Measurements from ENCODE around the gene CYP11A1.

Gene CYP11A1

GRCh38 chr15:74387621-74388362 lies 20.3 kb upstream of the CYP11A1 start:
- H2AFZ ChIP-seq (ENCODE audit: low read length, unreplicated experiment): no peak overlapping the region
- H3K4me3 ChIP-seq (ENCODE audit: low read depth, low read length): no peak overlapping the region
- H3K4me1 ChIP-seq (ENCODE audit: control insufficient read depth, insufficient read depth, low read length, unreplicated experiment): peaks cover 37% of the 10 kb centered on the region
- H3K79me2 ChIP-seq (ENCODE audit: control insufficient read depth, insufficient read depth, low read length, unreplicated experiment): no peaks in the 10 kb centered on the region
- H3K27ac ChIP-seq (ENCODE audit: low read depth, low read length): no peak overlapping the region
- no peaks in the 10 kb centered on the region for H3K36me3 ChIP-seq (ENCODE audit: insufficient read depth, low read length)
- no peaks in the 10 kb centered on the region for H3K27me3 ChIP-seq (ENCODE audit: insufficient read depth, low read length)

DNA sequence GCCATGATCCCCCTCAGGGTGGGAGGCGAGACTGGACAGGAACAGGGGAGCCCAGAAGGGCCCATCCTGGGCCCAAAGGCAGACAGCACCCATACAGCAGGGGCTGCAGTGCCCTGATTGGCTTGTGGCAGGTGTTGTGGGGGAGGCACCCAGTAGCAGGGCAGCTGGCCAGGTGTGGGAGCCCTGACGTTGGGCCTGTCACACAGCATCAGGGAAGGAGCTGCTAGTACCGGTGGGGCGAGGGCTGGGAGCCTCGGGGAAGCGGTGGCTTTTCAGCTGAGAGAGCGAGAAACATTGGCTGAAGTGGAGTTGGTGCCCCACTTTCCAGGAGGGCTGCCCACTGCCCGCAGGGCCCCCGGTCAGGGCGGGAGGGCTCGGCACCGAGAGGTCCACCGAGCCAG lies 19.7 kb upstream of the CYP11A1 start:
- Histone ChIP-seq H2AFZ (ENCODE audit: low read length, unreplicated experiment) (no peak overlapping the region), H3K36me3 (ENCODE audit: insufficient read depth, low read length) (no peaks in the 10 kb centered on the region), H3K4me3 (ENCODE audit: low read depth, low read length) (no peak overlapping the region), H3K4me1 (ENCODE audit: control insufficient read depth, insufficient read depth, low read length, unreplicated experiment) (peaks cover 32% of the 10 kb centered on the region), H3K79me2 (ENCODE audit: control insufficient read depth, insufficient read depth, low read length, unreplicated experiment) (no peaks in the 10 kb centered on the region), H3K27ac (ENCODE audit: low read depth, low read length) (no peak overlapping the region), H3K27me3 (ENCODE audit: insufficient read depth, low read length) (no peaks in the 10 kb centered on the region)

DNA sequence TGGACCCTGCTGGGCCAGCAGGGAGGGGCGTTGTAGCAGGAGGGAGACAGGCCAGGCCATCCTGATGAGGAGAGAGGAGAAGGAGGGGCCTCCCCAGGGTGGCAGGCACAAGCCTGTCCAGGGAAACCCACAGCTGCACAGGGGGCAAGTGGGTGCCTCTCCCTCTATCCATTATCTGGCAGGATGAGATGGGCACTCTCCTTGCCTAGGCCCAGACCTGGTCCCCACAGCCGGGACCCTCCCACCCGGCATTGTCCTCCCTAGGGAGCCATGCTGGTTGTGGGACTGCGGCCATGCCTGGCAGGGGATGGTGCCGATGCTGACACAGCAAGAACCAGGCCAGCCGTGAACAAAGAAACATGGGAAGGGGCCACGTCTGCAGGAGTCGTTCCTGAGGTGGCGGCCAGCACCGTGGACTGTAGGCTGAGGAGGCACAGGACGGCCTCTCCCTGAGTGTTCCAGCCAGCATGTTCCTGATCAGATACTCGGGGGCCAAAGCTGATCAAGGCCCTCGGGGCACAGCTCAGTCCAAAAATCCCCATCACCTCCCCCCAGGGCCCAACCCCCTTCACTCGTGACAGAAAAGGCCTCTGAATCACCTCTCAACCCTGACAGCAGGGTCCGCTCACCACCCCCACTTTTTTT lies 19.2 kb upstream of the CYP11A1 start:
- H2AFZ ChIP-seq (ENCODE audit: low read length, unreplicated experiment): no peak overlapping the region
- H3K27ac ChIP-seq (ENCODE audit: low read depth, low read length): no peak overlapping the region
- no peaks in the 10 kb centered on the region for H3K27me3 ChIP-seq (ENCODE audit: insufficient read depth, low read length)
- H3K4me1 ChIP-seq (ENCODE audit: control insufficient read depth, insufficient read depth, low read length, unreplicated experiment): peaks cover 34% of the 10 kb centered on the region
- no peaks in the 10 kb centered on the region for H3K36me3 ChIP-seq (ENCODE audit: insufficient read depth, low read length)
- no peaks in the 10 kb centered on the region for H3K79me2 ChIP-seq (ENCODE audit: control insufficient read depth, insufficient read depth, low read length, unreplicated experiment)
- no peak overlapping the region for H3K4me3 ChIP-seq (ENCODE audit: low read depth, low read length)

GRCh38 chr15:74385733-74386132 lies 18.3 kb upstream of the CYP11A1 start:
- no peak overlapping the region for H3K27ac ChIP-seq (ENCODE audit: low read depth, low read length)
- H2AFZ ChIP-seq (ENCODE audit: low read length, unreplicated experiment): no peak overlapping the region
- H3K4me1 ChIP-seq (ENCODE audit: control insufficient read depth, insufficient read depth, low read length, unreplicated experiment): peaks cover 37% of the 10 kb centered on the region

GRCh38 chr15:74384881-74385643 lies 17.6 kb upstream of the CYP11A1 start:
- Histone ChIP-seq H2AFZ (ENCODE audit: low read length, unreplicated experiment) (no peak overlapping the region), H3K36me3 (ENCODE audit: insufficient read depth, low read length) (no peaks in the 10 kb centered on the region), H3K4me1 (ENCODE audit: control insufficient read depth, insufficient read depth, low read length, unreplicated experiment) (peaks cover 37% of the 10 kb centered on the region), H3K4me3 (ENCODE audit: low read depth, low read length) (no peak overlapping the region), H3K27ac (ENCODE audit: low read depth, low read length) (no peak overlapping the region), H3K79me2 (ENCODE audit: control insufficient read depth, insufficient read depth, low read length, unreplicated experiment) (no peaks in the 10 kb centered on the region), H3K27me3 (ENCODE audit: insufficient read depth, low read length) (no peaks in the 10 kb centered on the region)

More at GRCh38 chr15:74385733-74386132, 18.3 kb upstream of the CYP11A1 start:
- H3K36me3 ChIP-seq (ENCODE audit: insufficient read depth, low read length): no peaks in the 10 kb centered on the region
- H3K4me3 ChIP-seq (ENCODE audit: low read depth, low read length): no peak overlapping the region
- H3K79me2 ChIP-seq (ENCODE audit: control insufficient read depth, insufficient read depth, low read length, unreplicated experiment): no peaks in the 10 kb centered on the region
- H3K27me3 ChIP-seq (ENCODE audit: insufficient read depth, low read length): no peaks in the 10 kb centered on the region

DNA sequence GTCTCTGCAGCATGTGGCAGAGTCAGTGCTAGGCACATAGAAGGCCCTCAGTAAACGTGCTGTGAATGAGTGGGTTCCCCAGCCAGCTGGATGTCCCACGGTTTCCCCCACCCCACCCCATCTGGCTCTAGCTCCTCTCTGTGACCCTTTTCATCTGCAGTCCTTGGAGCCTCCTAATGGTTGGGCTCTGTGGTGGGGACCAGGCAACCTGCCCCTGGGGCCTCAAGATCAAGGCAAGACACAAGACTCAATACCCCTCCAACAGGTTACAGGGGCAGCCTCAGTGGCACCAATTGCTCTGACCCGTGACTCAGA lies 17.1 kb upstream of the CYP11A1 start:
- H3K79me2 ChIP-seq (ENCODE audit: control insufficient read depth, insufficient read depth, low read length, unreplicated experiment): no peaks in the 10 kb centered on the region
- H3K27ac ChIP-seq (ENCODE audit: low read depth, low read length): no peak overlapping the region
- H3K4me1 ChIP-seq (ENCODE audit: control insufficient read depth, insufficient read depth, low read length, unreplicated experiment): peaks cover 37% of the 10 kb centered on the region
- no peaks in the 10 kb centered on the region for H3K27me3 ChIP-seq (ENCODE audit: insufficient read depth, low read length)
- H2AFZ ChIP-seq (ENCODE audit: low read length, unreplicated experiment): no peak overlapping the region
- H3K36me3 ChIP-seq (ENCODE audit: insufficient read depth, low read length): no peaks in the 10 kb centered on the region
- H3K4me3 ChIP-seq (ENCODE audit: low read depth, low read length): no peak overlapping the region

- Histone ChIP-seq H3K36me3 (ENCODE audit: insufficient read depth, low read length) (no peaks in the 10 kb centered on the region), H3K27ac (ENCODE audit: low read depth, low read length) (no peak overlapping the region), H3K4me3 (ENCODE audit: low read depth, low read length) (no peak overlapping the region), H2AFZ (ENCODE audit: low read length, unreplicated experiment) (no peak overlapping the region), H3K79me2 (ENCODE audit: control insufficient read depth, insufficient read depth, low read length, unreplicated experiment) (no peaks in the 10 kb centered on the region), H3K4me1 (ENCODE audit: control insufficient read depth, insufficient read depth, low read length, unreplicated experiment) (peaks cover 37% of the 10 kb centered on the region), H3K27me3 (ENCODE audit: insufficient read depth, low read length) (no peaks in the 10 kb centered on the region)
Measured at GRCh38 chr15:74383695-74384565, 16.5 kb upstream of the CYP11A1 start.

GRCh38 chr15:74383286-74383685 lies 15.8 kb upstream of the CYP11A1 start:
- H3K36me3 ChIP-seq (ENCODE audit: insufficient read depth, low read length): no peaks in the 10 kb centered on the region
- no peak overlapping the region for H2AFZ ChIP-seq (ENCODE audit: low read length, unreplicated experiment)
- H3K27me3 ChIP-seq (ENCODE audit: insufficient read depth, low read length): no peaks in the 10 kb centered on the region
- H3K79me2 ChIP-seq (ENCODE audit: control insufficient read depth, insufficient read depth, low read length, unreplicated experiment): no peaks in the 10 kb centered on the region
- no peak overlapping the region for H3K27ac ChIP-seq (ENCODE audit: low read depth, low read length)
- H3K4me3 ChIP-seq (ENCODE audit: low read depth, low read length): no peak overlapping the region
- H3K4me1 ChIP-seq (ENCODE audit: control insufficient read depth, insufficient read depth, low read length, unreplicated experiment): peaks cover 37% of the 10 kb centered on the region

- H3K4me3 ChIP-seq (ENCODE audit: low read depth, low read length): no peak overlapping the region
- no peaks in the 10 kb centered on the region for H3K27me3 ChIP-seq (ENCODE audit: insufficient read depth, low read length)
- H2AFZ ChIP-seq (ENCODE audit: low read length, unreplicated experiment): no peak overlapping the region
- peaks cover 37% of the 10 kb centered on the region for H3K4me1 ChIP-seq (ENCODE audit: control insufficient read depth, insufficient read depth, low read length, unreplicated experiment)
- peak overlapping the region; percentile 31 for H3K27ac ChIP-seq (ENCODE audit: low read depth, low read length)
- no peaks in the 10 kb centered on the region for H3K79me2 ChIP-seq (ENCODE audit: control insufficient read depth, insufficient read depth, low read length, unreplicated experiment)
- no peaks in the 10 kb centered on the region for H3K36me3 ChIP-seq (ENCODE audit: insufficient read depth, low read length)
Measured at GRCh38 chr15:74382004-74382816, 14.8 kb upstream of the CYP11A1 start.

DNA sequence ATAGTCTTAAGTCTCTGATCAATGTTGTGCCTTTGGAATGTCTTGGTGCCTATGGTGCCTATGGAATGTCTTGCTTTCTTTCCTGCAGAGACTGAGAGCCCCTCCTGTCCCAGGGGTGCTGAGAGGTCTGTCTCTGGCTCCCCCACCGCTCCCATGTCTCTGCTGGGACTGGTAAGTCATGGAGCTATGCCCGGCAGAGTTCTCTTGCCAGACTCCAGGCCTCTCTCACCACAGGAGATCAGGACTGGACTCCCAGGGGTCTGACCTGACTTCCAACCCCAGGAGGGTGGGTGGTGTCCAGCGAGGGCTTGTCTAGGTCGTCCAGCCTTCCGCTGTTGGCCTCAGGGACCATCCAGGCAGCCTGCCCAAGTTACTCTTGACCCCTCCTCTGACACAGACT lies 14.0 kb upstream of the CYP11A1 start:
- Histone ChIP-seq H3K36me3 (ENCODE audit: insufficient read depth, low read length) (no peaks in the 10 kb centered on the region), H3K27ac (ENCODE audit: low read depth, low read length) (peak overlapping the region; percentile 31), H3K79me2 (ENCODE audit: control insufficient read depth, insufficient read depth, low read length, unreplicated experiment) (no peaks in the 10 kb centered on the region), H3K4me3 (ENCODE audit: low read depth, low read length) (no peak overlapping the region), H3K4me1 (ENCODE audit: control insufficient read depth, insufficient read depth, low read length, unreplicated experiment) (peaks cover 37% of the 10 kb centered on the region), H2AFZ (ENCODE audit: low read length, unreplicated experiment) (no peak overlapping the region), H3K27me3 (ENCODE audit: insufficient read depth, low read length) (no peaks in the 10 kb centered on the region)

Measured in ACC112 (cell line).